CD14-positive monocyte (primary cell): ENCODE results near the gene CIROP. TPM values are rescaled to one million over a fixed set of nuclear protein-coding genes. Genes with fewer than 3 reads are reported as not detected.
A peak's percentile ranks its signal among the peaks of the same experiment; 100 is the strongest.

Source experiments
- DNase-seq, 3 donors: peaks; one replicate each; pipeline ENCODE4 v3.0.0-alpha.2; 2011 to 2022
- H2AFZ ChIP-seq: 2 replicates; pipeline ENCODE4 v1.6.0; 2012; ENCODE audit warnings: mild to moderate bottlenecking, low read depth, low read length, inconsistent platforms; ENCODE audit not compliant: insufficient read depth, poor library complexity, severe bottlenecking
- H3K27ac ChIP-seq, 2 donors: 1 replicate in 1 of 2; 2 replicates in 1 of 2; pipeline ENCODE4 v1.5.1; 2012 to 2013; ENCODE audit warnings: low read length in 2 of 2, control low read depth in 1 of 2, inconsistent platforms in 1 of 2, low read depth in 1 of 2, mild to moderate bottlenecking in 1 of 2
- H3K27me3 ChIP-seq, 2 donors: one replicate each; pipeline versions ENCODE4 v1.6.0 to v1.6.1; 2011 to 2013; ENCODE audit warnings: low read length in 2 of 2; ENCODE audit not compliant: control insufficient read depth in 2 of 2, insufficient read depth in 2 of 2
- H3K36me3 ChIP-seq, 2 donors: replicated peaks in 1 of 2; 1 replicate in 1 of 2; 2 replicates in 1 of 2; pipeline versions ENCODE4 v1.5.1 to v1.6.1; 2012 to 2013; ENCODE audit warnings: low read length in 2 of 2, control low read depth in 1 of 2, inconsistent platforms in 1 of 2, mild to moderate bottlenecking in 1 of 2; ENCODE audit not compliant: insufficient read depth in 2 of 2, control insufficient read depth in 1 of 2
- H3K4me1 ChIP-seq, 2 donors: 1 replicate in 1 of 2; 2 replicates in 1 of 2; pipeline versions ENCODE4 v1.5.1 to v1.6.1; 2012 to 2013; ENCODE audit warnings: low read length in 2 of 2, control low read depth in 1 of 2, inconsistent platforms in 1 of 2, mild to moderate bottlenecking in 1 of 2, moderate library complexity in 1 of 2; ENCODE audit not compliant: insufficient read depth in 2 of 2, control insufficient read depth in 1 of 2
- H3K4me2 ChIP-seq: replicated peaks from 2 replicates; pipeline ENCODE3; 2012; ENCODE audit warnings: low read length, moderate library complexity, mild to moderate bottlenecking; ENCODE audit not compliant: poor library complexity, severe bottlenecking; ENCODE audit errors: extremely low read depth
- H3K4me3 ChIP-seq, 3 experiments: fragments of 200-600 bp in 1 of 3; sonication (generic) in 1 of 3; replicated peaks in 1 of 3; 1 replicate in 2 of 3; 2 replicates in 1 of 3; pipeline ENCODE4 v1.5.1; 2011 to 2013; ENCODE audit warnings: low read length in 3 of 3, mild to moderate bottlenecking in 3 of 3, control low read depth in 2 of 3, low read depth in 2 of 3, inconsistent platforms in 1 of 3, moderate library complexity in 1 of 3
- H3K79me2 ChIP-seq: 2 replicates; pipeline ENCODE4 v1.6.0; 2012; ENCODE audit warnings: mild to moderate bottlenecking, control low read depth, inconsistent platforms, low read length, moderate library complexity; ENCODE audit not compliant: insufficient read depth
- H3K9ac ChIP-seq: 2 replicates; pipeline ENCODE4 v1.6.0; 2017; ENCODE audit warnings: low read length, mild to moderate bottlenecking; ENCODE audit not compliant: insufficient read depth, poor library complexity, severe bottlenecking
- H3K9me3 ChIP-seq, 2 donors: replicated peaks in 1 of 2; 1 replicate in 1 of 2; 2 replicates in 1 of 2; pipeline versions ENCODE4 v1.5.1 to v1.6.1; 2012 to 2013; ENCODE audit warnings: low read length in 2 of 2, control low read depth in 1 of 2; ENCODE audit not compliant: control insufficient read depth in 1 of 2, insufficient read depth in 1 of 2
- H4K20me1 ChIP-seq: 2 replicates; pipeline ENCODE4 v1.6.0; 2012; ENCODE audit warnings: mild to moderate bottlenecking, low read length, control low read depth, moderate library complexity; ENCODE audit not compliant: insufficient read depth
- H3K27ac Mint-ChIP-seq, 7 donors: one replicate each; pipeline ENCODE4 v1.8.0; 2020; ENCODE audit warnings: mild to moderate bottlenecking in 7 of 7, mixed read lengths in 7 of 7, moderate library complexity in 6 of 7, inconsistent platforms in 2 of 7
- H3K27me3 Mint-ChIP-seq, 3 donors: one replicate each; pipeline ENCODE4 v1.8.0; 2021 to 2022; ENCODE audit warnings: low read depth in 3 of 3, mild to moderate bottlenecking in 3 of 3, mixed read lengths in 3 of 3, moderate library complexity in 3 of 3, inconsistent platforms in 1 of 3
- H3K36me3 Mint-ChIP-seq, 2 donors: one replicate each; pipeline ENCODE4 v1.8.0; 2020; ENCODE audit warnings: mixed read lengths in 2 of 2, inconsistent platforms in 1 of 2, mild to moderate bottlenecking in 1 of 2
- H3K4me1 Mint-ChIP-seq: one replicate; pipeline ENCODE4 v1.8.0; 2020; ENCODE audit warnings: mild to moderate bottlenecking, mixed read lengths
- H3K4me3 Mint-ChIP-seq, 2 donors: one replicate each; pipeline ENCODE4 v1.8.0; 2020; ENCODE audit warnings: mild to moderate bottlenecking in 2 of 2, mixed read lengths in 2 of 2, moderate library complexity in 1 of 2
- H3K9me3 Mint-ChIP-seq, 7 donors: one replicate each; pipeline ENCODE4 v1.8.0; 2020 to 2022; ENCODE audit warnings: mixed read lengths in 7 of 7, mild to moderate bottlenecking in 6 of 7, moderate library complexity in 6 of 7, inconsistent platforms in 2 of 7
- CTCF ChIP-seq: fragments of 200-600 bp; IDR thresholded peaks from one replicate; pipeline ENCODE4 v1.8.0; 2022; ENCODE audit warnings: antibody characterized with exemption, mild to moderate bottlenecking
- WGBS: methylation state at CpG from one replicate; pipeline ENCODE4 v1.1.5; 2013; ENCODE audit warnings: missing lambda C conversion rate; ENCODE audit not compliant: insufficient coverage; 5-methylcytosine and 5-hydroxymethylcytosine counted together
- intact Hi-C, 2 donors: fragments of 100-400 bp; cut with micrococcal nuclease; formaldehyde crosslinking; loops; one replicate each; pipeline versions ENCODE4 v1.15.0 to v1.15.1; 2023
- polyA plus RNA-seq, 3 donors: library from polyadenylated mRNA; depleted of rRNA in 1 of 3; unstranded in 2 of 3; stranded (reverse) in 1 of 3; fragments of 300-500 nt in 2 of 3; fragments of >200 nt in 1 of 3; fragmentation: Illumina TruSeq in 2 of 3; gene quantifications; 1 replicate in 2 of 3; 2 replicates in 1 of 3; pipeline ENCODE4 v1.2.3, GENCODE V29; 2012 to 2021

CIROP gene
- polyA plus RNA-seq, 3 donors: not detected

- Histone ChIP-seq H3K4me2 (peak overlapping the region; percentile 88), H3K9ac (no peak overlapping the region), H4K20me1 (peaks cover 79% of the 10 kb centered on the region), H3K79me2 (peaks cover 95% of the 10 kb centered on the region), H3K9me3 (no peaks in the 10 kb centered on the region), H3K27ac (no peak overlapping the region), H3K4me1 (peaks cover 21 to 35% of the 10 kb centered on the region in 2 donors), H3K36me3 (peaks cover 56 to 63% of the 10 kb centered on the region in 2 donors), H3K27me3 (no peaks in the 10 kb centered on the region), H2AFZ (no peak overlapping the region), H3K4me3 (peak overlapping the region in 2 of 3 experiments; percentile 88 to 98)
- peaks cover 47 to 53% of the 10 kb centered on the region in 2 donors for H3K36me3 Mint-ChIP-seq
- H3K27ac Mint-ChIP-seq: no peak overlapping the region
- no peaks in the 10 kb centered on the region for H3K27me3 Mint-ChIP-seq
- no peak overlapping the region for H3K4me3 Mint-ChIP-seq
- H3K4me1 Mint-ChIP-seq: peaks cover 18% of the 10 kb centered on the region
- H3K9me3 Mint-ChIP-seq: no peaks in the 10 kb centered on the region
- 88% methylated on average over 1 of the region's 2 CpGs for WGBS
- no peak for TF ChIP-seq CTCF
- DNase-seq: no peak
- intact Hi-C loops: loop anchor here in 1 of 2 donors (10.0 kb wide), 1 partner anchor 191 kb away; the partner anchor contains the start of gene HOMEZ
These were observed 11.3 kb downstream of the CIROP start for GRCh38 chr14:23093526-23093925.

GRCh38 chr14:23093104-23093503 lies 11.7 kb downstream of the CIROP start:
- Mint-ChIP-seq H3K4me1 (peaks cover 18% of the 10 kb centered on the region), H3K36me3 (peaks cover 46 to 52% of the 10 kb centered on the region in 2 donors), H3K27ac (no peak overlapping the region), H3K4me3 (no peak overlapping the region), H3K27me3 (no peaks in the 10 kb centered on the region), H3K9me3 (no peaks in the 10 kb centered on the region)
- no peaks in the 10 kb centered on the region for H3K27me3 ChIP-seq
- intact Hi-C loops: loop anchor here in 1 of 2 donors (10.0 kb wide), 1 partner anchor 192 kb away; the partner anchor contains the start of gene HOMEZ
- DNase-seq: no peak
- peaks cover 56 to 63% of the 10 kb centered on the region in 2 donors for H3K36me3 ChIP-seq
- TF ChIP-seq CTCF: no peak
- no peaks in the 10 kb centered on the region for H3K9me3 ChIP-seq
- WGBS: no CpG with 5 or more reads among the region's 2 CpGs
- H4K20me1 ChIP-seq: peaks cover 80% of the 10 kb centered on the region
- H3K27ac ChIP-seq: no peak overlapping the region
- H3K79me2 ChIP-seq: peaks cover 94% of the 10 kb centered on the region
- H3K4me2 ChIP-seq: peak overlapping the region; percentile 88
- H3K4me3 ChIP-seq: no peak overlapping the region
- H3K9ac ChIP-seq: no peak overlapping the region
- H2AFZ ChIP-seq: no peak overlapping the region
- H3K4me1 ChIP-seq: peaks cover 21 to 35% of the 10 kb centered on the region in 2 donors
